Breast epithelium (tissue), 4 donors: ENCODE results near the gene HES5. TPM values are rescaled to one million over a fixed set of nuclear protein-coding genes. Genes with fewer than 3 reads are reported as not detected.

Experiments used
- DNase-seq, 2 donors: peaks; one replicate each; pipeline ENCODE4 v3.0.0-alpha.2; 2019; ENCODE audit warnings: low spot score in 2 of 2
- H3K27ac ChIP-seq, 2 donors: fragments of 200-600 bp; sonication (generic) in 1 of 2; one replicate each; pipeline ENCODE4 v1.5.1; 2016 to 2019; ENCODE audit warnings: mild to moderate bottlenecking in 1 of 2
- H3K27me3 ChIP-seq, 2 donors: fragments of 200-600 bp; sonication (generic) in 1 of 2; one replicate each; pipeline versions ENCODE4 v1.5.1 to v1.6.0; 2017 to 2019; ENCODE audit warnings: control low read depth in 1 of 2, mild to moderate bottlenecking in 1 of 2
- H3K36me3 ChIP-seq: fragments of 200-600 bp; one replicate; pipeline ENCODE4 v1.5.1; 2019
- H3K4me1 ChIP-seq, 2 donors: fragments of 200-600 bp; sonication (generic); one replicate each; pipeline ENCODE4 v1.5.1; 2016 to 2019; ENCODE audit warnings: control low read depth in 1 of 2
- H3K4me3 ChIP-seq, 3 donors: fragments of 200-600 bp; sonication (generic); 1 replicate in 2 of 3; 2 replicates in 1 of 3; pipeline ENCODE4 v1.5.1; 2016 to 2019; ENCODE audit warnings: mild to moderate bottlenecking in 3 of 3, moderate library complexity in 2 of 3
- H3K9me3 ChIP-seq, 2 donors: fragments of 200-600 bp; sonication (generic) in 1 of 2; one replicate each; pipeline ENCODE4 v1.5.1; 2016 to 2019; ENCODE audit warnings: control low read depth in 1 of 2
- CTCF ChIP-seq, 3 donors: fragments of 450-650 bp; IDR thresholded peaks; one replicate each; pipeline ENCODE4 v1.5.1; 2016 to 2017; ENCODE audit warnings: antibody characterized with exemption in 3 of 3, mild to moderate bottlenecking in 3 of 3, moderate library complexity in 3 of 3
- POLR2A ChIP-seq: fragments of 450-650 bp; IDR thresholded peaks from one replicate; pipeline ENCODE4 v1.6.1; 2016; ENCODE audit warnings: antibody characterized with exemption, mild to moderate bottlenecking, moderate library complexity
- POLR2AphosphoS5 ChIP-seq, 3 donors: sonication (generic); formaldehyde crosslinking; IDR thresholded peaks; one replicate each; pipeline ENCODE4 v1.6.1; 2017; ENCODE audit warnings: antibody characterized with exemption in 3 of 3
- intact Hi-C: fragments of 100-400 bp; cut with DNase I; formaldehyde crosslinking; loops from one replicate; pipeline ENCODE4 v1.15.1; 2023; ENCODE audit warnings: low total_unique reads
- total RNA-seq, 3 donors: library from RNA; depleted of rRNA; stranded (reverse); fragments of >200 nt; gene quantifications; one replicate each; pipeline ENCODE4 v1.1.0, GENCODE V29; 2016

HES5 gene
- total RNA-seq, 3 donors from 2014 or later = not detected

- Histone ChIP-seq H3K4me3 (peak overlapping the region; percentile 67 to 76 (median 75)), H3K27me3 (peaks cover 0 to 10% of the 10 kb centered on the region in 2 donors), H3K27ac (peak overlapping the region; percentile 49 to 93), H3K4me1 (peaks cover 35 to 39% of the 10 kb centered on the region in 2 donors), H3K36me3 (no peaks in the 10 kb centered on the region), H3K9me3 (no peaks in the 10 kb centered on the region)
- DNase-seq = no peak
- no peak for TF ChIP-seq POLR2AphosphoS5 (IDR thresholded peaks at IDR 0.05)
- intact Hi-C loops = no loop called here
Observed at GRCh38 chr1:2525572-2525919, 4.5 kb downstream of the HES5 start.

- peaks cover 0 to 5% of the 10 kb centered on the region in 2 donors for H3K27me3 ChIP-seq
- H3K4me3 ChIP-seq = peak overlapping the region in 1 of 3 donors; percentile 75
- H3K9me3 ChIP-seq = no peaks in the 10 kb centered on the region
- no peak for DNase-seq
- TF ChIP-seq CTCF (IDR thresholded peaks at IDR 0.05) (no peak), POLR2A (no peak), POLR2AphosphoS5 (IDR thresholded peaks at IDR 0.05) (no peak)
- peaks cover 25 to 29% of the 10 kb centered on the region in 2 donors for H3K4me1 ChIP-seq
- intact Hi-C loops = no loop called here
- no peak overlapping the region for H3K27ac ChIP-seq
- H3K36me3 ChIP-seq = no peaks in the 10 kb centered on the region
Observed at GRCh38 chr1:2523891-2524609, 6.0 kb downstream of the HES5 start.

- H3K27ac ChIP-seq = no peak overlapping the region
- TF ChIP-seq POLR2A = no peak
- no peak for TF ChIP-seq POLR2AphosphoS5 (IDR thresholded peaks at IDR 0.05)
- TF ChIP-seq CTCF (IDR thresholded peaks at IDR 0.05) = no peak
- no peaks in the 10 kb centered on the region for H3K27me3 ChIP-seq
- H3K4me1 ChIP-seq = peaks cover 18 to 22% of the 10 kb centered on the region in 2 donors
- no peaks in the 10 kb centered on the region for H3K9me3 ChIP-seq
- intact Hi-C loops = no loop called here
- no peak overlapping the region for H3K4me3 ChIP-seq
- peaks cover 3% of the 10 kb centered on the region for H3K36me3 ChIP-seq
- DNase-seq = no peak
Observed at GRCh38 chr1:2523191-2523890, 6.7 kb downstream of the HES5 start.

GRCh38 chr1:2522230-2522629 is 7.8 kb downstream of the HES5 start:
- intact Hi-C loops = no loop called here
- Histone ChIP-seq H3K36me3 (peaks cover 10% of the 10 kb centered on the region), H3K4me3 (no peak overlapping the region), H3K27me3 (no peaks in the 10 kb centered on the region), H3K4me1 (peaks cover 10 to 13% of the 10 kb centered on the region in 2 donors), H3K27ac (no peak overlapping the region), H3K9me3 (no peaks in the 10 kb centered on the region)
- TF ChIP-seq POLR2AphosphoS5 (IDR thresholded peaks at IDR 0.05) = no peak
- TF ChIP-seq CTCF (IDR thresholded peaks at IDR 0.05) = no peak
- DNase-seq = no peak

GRCh38 chr1:2520806-2521205 is 9.3 kb downstream of the HES5 start:
- Histone ChIP-seq H3K9me3 (no peaks in the 10 kb centered on the region), H3K4me1 (peaks cover 2 to 7% of the 10 kb centered on the region in 2 donors), H3K27me3 (no peaks in the 10 kb centered on the region), H3K4me3 (no peak overlapping the region), H3K36me3 (peaks cover 13% of the 10 kb centered on the region), H3K27ac (no peak overlapping the region)
- intact Hi-C loops = no loop called here
- TF ChIP-seq CTCF (IDR thresholded peaks at IDR 0.05) (no peak), POLR2AphosphoS5 (IDR thresholded peaks at IDR 0.05) (no peak), POLR2A (no peak)
- DNase-seq = no peak
